Lung (tissue), 12 donors: ENCODE measurements around the gene MPC1. TPM values are rescaled to one million over a fixed set of nuclear protein-coding genes. Genes with fewer than 3 reads are reported as not detected.

Experiments
- ATAC-seq: fragments of 200-7000 bp; cut with Tn5 transposase; one replicate; pipeline ENCODE4 v1.9.1; 2020; ENCODE audit warnings: moderate number of reproducible peaks; ENCODE audit not compliant: insufficient read depth, low FRiP score
- DNase-seq, 3 donors: peaks; one replicate each; pipeline ENCODE4 v3.0.0-alpha.2; 2013 to 2017
- H3K27ac ChIP-seq, 2 donors: one replicate each; pipeline ENCODE4 v1.5.1; 2013; ENCODE audit warnings: mild to moderate bottlenecking in 2 of 2, moderate library complexity in 2 of 2, control low read depth in 1 of 2, inconsistent platforms in 1 of 2, low read depth in 1 of 2, low read length in 1 of 2
- H3K27me3 ChIP-seq, 3 donors: one replicate each; pipeline ENCODE4 v1.5.1; 2013; ENCODE audit warnings: low read length in 2 of 3; ENCODE audit not compliant: control insufficient read depth in 3 of 3, insufficient read depth in 3 of 3
- H3K36me3 ChIP-seq, 4 donors: one replicate each; pipeline ENCODE4 v1.5.1; 2013; ENCODE audit warnings: low read length in 4 of 4, mild to moderate bottlenecking in 1 of 4, moderate library complexity in 1 of 4; ENCODE audit not compliant: control insufficient read depth in 4 of 4, insufficient read depth in 4 of 4
- H3K4me1 ChIP-seq, 5 donors: one replicate each; pipeline ENCODE4 v1.5.1; 2013; ENCODE audit warnings: low read length in 5 of 5, mild to moderate bottlenecking in 2 of 5, moderate library complexity in 1 of 5; ENCODE audit not compliant: control insufficient read depth in 5 of 5, insufficient read depth in 5 of 5
- H3K4me3 ChIP-seq: one replicate; pipeline ENCODE4 v1.5.1; 2013; ENCODE audit warnings: mild to moderate bottlenecking, control low read depth, moderate library complexity
- H3K9ac ChIP-seq, 2 donors: one replicate each; pipeline ENCODE4 v1.5.1; 2013; ENCODE audit warnings: low read length in 2 of 2, control low read depth in 1 of 2; ENCODE audit not compliant: insufficient read depth in 1 of 2
- H3K9me3 ChIP-seq, 4 donors: one replicate each; pipeline ENCODE4 v1.5.1; 2013; ENCODE audit warnings: low read length in 3 of 4, mild to moderate bottlenecking in 1 of 4, moderate library complexity in 1 of 4; ENCODE audit not compliant: control insufficient read depth in 4 of 4, insufficient read depth in 3 of 4
- CTCF ChIP-seq: IDR thresholded peaks from 2 replicates; pipeline ENCODE4 v1.5.1; 2012; ENCODE audit warnings: mild to moderate bottlenecking; ENCODE audit errors: control extremely low read depth, extremely low read depth
- WGBS, 2 donors: extraction: QIAGEN DNeasy Blood & Tissue Kit; methylation state at CpG; one replicate each; pipeline ENCODE4 v1.1.7; 2013; 5-methylcytosine and 5-hydroxymethylcytosine counted together
- polyA plus RNA-seq, 2 donors: library from polyadenylated mRNA; stranded (reverse); fragments of 200-250 nt; gene quantifications; one replicate each; pipeline ENCODE4 v1.2.1, GENCODE V29; 2013
- total RNA-seq, 2 donors: library from RNA; depleted of rRNA in 1 of 2; stranded (reverse); fragments of >200 nt in 1 of 2; gene quantifications; one replicate each; pipeline ENCODE4 v1.2.1, GENCODE V29; 2014 to 2021
- donor health status: control.
- donor health status: control.
- donor health status: Bipolar disorder and iron deficiency.
- donor health status: healthy.
- donor health status: DM: yes; HTN: yes; CAD: no.

Gene MPC1
- total and polyA plus RNA-seq, 4 donors: 30.1 to 103 (median 56.6) TPM

DNA sequence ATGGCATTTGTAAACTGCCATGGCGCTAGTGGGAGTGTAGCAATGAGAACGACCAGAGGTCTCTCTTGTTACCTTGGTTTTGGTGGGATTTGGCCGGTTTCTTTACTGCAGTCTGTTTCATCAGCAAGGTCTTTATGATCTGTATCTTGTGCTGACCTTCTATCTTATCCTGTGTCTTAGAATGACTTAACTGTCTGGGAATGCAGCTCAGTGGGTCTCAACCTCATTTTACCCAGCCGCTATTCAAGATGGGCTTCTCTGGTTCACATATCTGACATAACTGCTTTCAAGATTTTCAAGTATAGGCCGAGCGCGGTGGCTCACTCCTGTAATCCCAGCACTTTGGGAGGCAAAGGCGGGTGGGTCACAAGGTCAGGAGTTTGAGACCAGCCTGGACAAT lies 38.5 kb downstream of the MPC1 start:
- WGBS, 2 donors: 95 to 98% methylated on average over 8 of the region's 8 CpGs
- Histone ChIP-seq H3K36me3 (peaks cover 0 to 4% (median 1%) of the 10 kb centered on the region in 4 donors), H3K27ac (no peak overlapping the region), H3K9me3 (no peaks in the 10 kb centered on the region), H3K4me1 (peaks cover 3 to 22% (median 8%) of the 10 kb centered on the region in 5 donors), H3K9ac (no peak overlapping the region), H3K27me3 (no peaks in the 10 kb centered on the region), H3K4me3 (no peak overlapping the region)
- no peak for TF ChIP-seq CTCF
- ATAC-seq: no peak
- DNase-seq: no peak

- Histone ChIP-seq H3K9ac (peak overlapping the region; percentile 90 to 95), H3K9me3 (no peaks in the 10 kb centered on the region), H3K27me3 (no peaks in the 10 kb centered on the region), H3K27ac (peak overlapping the region; percentile 93 to 99), H3K4me3 (peak overlapping the region; percentile 99), H3K36me3 (peaks cover 0 to 4% (median 1%) of the 10 kb centered on the region in 4 donors), H3K4me1 (peaks cover 3 to 22% (median 13%) of the 10 kb centered on the region in 5 donors)
- peak in 1 of 3 donors; percentile 26 for DNase-seq
- whole genome bisulfite sequencing, 2 donors: 8 to 21% methylated on average over 3 of the region's 3 CpGs
- no peak for TF ChIP-seq CTCF
- ATAC-seq: peak; percentile 29
Measured at GRCh38 chr6:166343150-166343487, 39.6 kb downstream of the MPC1 start.

- peak; percentile 94 for ATAC-seq
- Histone ChIP-seq H3K27ac (peak within 1 kb of the TSS; percentile 93 to 99), H3K4me3 (peak within 1 kb of the TSS; percentile 99), H3K36me3 (peaks cover 0 to 7% (median 1%) of the 10 kb centered on the region in 4 donors), H3K4me1 (peaks cover 3 to 22% (median 13%) of the 10 kb centered on the region in 5 donors), H3K9ac (peak within 1 kb of the TSS; percentile 90 to 95), H3K27me3 (no peaks in the 10 kb centered on the region), H3K9me3 (no peaks in the 10 kb centered on the region)
- 0 to 1% methylated on average over 65 to 73 of the region's 73 CpGs for WGBS, 2 donors
- peak; percentile 91 to 93 (median 92) for DNase-seq
- TF ChIP-seq CTCF: no peak
Measured at GRCh38 chr6:166342349-166343149, 40.2 kb downstream of the MPC1 start, which contains the start of gene SFT2D1. SFT2D1 (minus strand) TSS chr6:166342545; CDS start chr6:166342481, 64 bp downstream.
